Loucy (cell line): ENCODE data around the gene MAML2.

Source experiments
- H2AFZ ChIP-seq: fragments of 200-600 bp; sonication (generic); 2 replicates; pipeline ENCODE4 v1.6.0; 2016; ENCODE audit warnings: antibody characterized with exemption, mild to moderate bottlenecking, low read length, moderate library complexity
- H3F3A ChIP-seq: fragments of 200-600 bp; 2 replicates; pipeline ENCODE4 v1.6.0; 2016; ENCODE audit warnings: antibody characterized with exemption, low read depth, mild to moderate bottlenecking
- H3K27me3 ChIP-seq: fragments of 200-600 bp; sonication (generic); 2 replicates; pipeline ENCODE4 v1.6.1; 2014; ENCODE audit warnings: low read length, mild to moderate bottlenecking; ENCODE audit not compliant: insufficient read depth, poor library complexity, severe bottlenecking
- H3K36me3 ChIP-seq: fragments of 200-600 bp; sonication (generic); 2 replicates; pipeline ENCODE4 v1.6.1; 2016; ENCODE audit warnings: low read length; ENCODE audit not compliant: insufficient read depth
- H3K4me1 ChIP-seq: fragments of 200-600 bp; sonication (generic); 2 replicates; pipeline ENCODE4 v1.5.1; 2014; ENCODE audit warnings: low read length, mild to moderate bottlenecking; ENCODE audit not compliant: insufficient read depth, poor library complexity, severe bottlenecking
- H3K4me2 ChIP-seq: fragments of 200-600 bp; sonication (generic); 2 replicates; pipeline ENCODE4 v1.6.0; 2014; ENCODE audit warnings: antibody characterized with exemption, low read length, low read depth, mild to moderate bottlenecking; ENCODE audit not compliant: poor library complexity, severe bottlenecking
- H3K4me3 ChIP-seq: fragments of 200-600 bp; sonication (generic); 2 replicates; pipeline ENCODE4 v1.5.1; 2014; ENCODE audit warnings: low read length, mild to moderate bottlenecking, mixed read lengths; ENCODE audit not compliant: poor library complexity, severe bottlenecking
- H3K79me2 ChIP-seq: fragments of 200-600 bp; sonication (generic); 2 replicates; pipeline ENCODE4 v1.6.1; 2014; ENCODE audit warnings: low read length; ENCODE audit not compliant: insufficient read depth
- H3K9ac ChIP-seq: fragments of 200-600 bp; sonication (generic); 2 replicates; pipeline ENCODE4 v1.6.0; 2014; ENCODE audit warnings: mild to moderate bottlenecking, low read depth, low read length, moderate library complexity; ENCODE audit not compliant: poor library complexity, severe bottlenecking
- H3K9me2 ChIP-seq: fragments of 200-600 bp; sonication (generic); replicated peaks from 2 replicates; pipeline ENCODE4 v1.6.1; 2016; ENCODE audit warnings: low read depth, low read length, mixed read lengths
- H3K9me3 ChIP-seq: fragments of 200-600 bp; sonication (generic); 2 replicates; pipeline ENCODE4 v1.6.1; 2014; ENCODE audit warnings: mild to moderate bottlenecking, antibody characterized with exemption, low read length, low read depth; ENCODE audit not compliant: insufficient read depth
- H4K20me1 ChIP-seq: fragments of 200-600 bp; sonication (generic); 2 replicates; pipeline ENCODE4 v1.6.0; 2014; ENCODE audit warnings: antibody characterized with exemption, low read length, mild to moderate bottlenecking; ENCODE audit not compliant: insufficient read depth, poor library complexity, severe bottlenecking
- CTCF ChIP-seq: fragments of 200-600 bp; sonication (generic); conservative IDR thresholded peaks from 2 replicates; pipeline ENCODE4 v1.5.1; 2014; ENCODE audit warnings: mild to moderate bottlenecking, antibody characterized with exemption, low read length
- EZH2phosphoT487 ChIP-seq: fragments of 200-600 bp; IDR thresholded peaks from 2 replicates; pipeline ENCODE4 v1.6.1; 2018; ENCODE audit warnings: antibody characterized with exemption, mild to moderate bottlenecking, moderate library complexity, borderline replicate concordance

The MAML2 gene

DNA sequence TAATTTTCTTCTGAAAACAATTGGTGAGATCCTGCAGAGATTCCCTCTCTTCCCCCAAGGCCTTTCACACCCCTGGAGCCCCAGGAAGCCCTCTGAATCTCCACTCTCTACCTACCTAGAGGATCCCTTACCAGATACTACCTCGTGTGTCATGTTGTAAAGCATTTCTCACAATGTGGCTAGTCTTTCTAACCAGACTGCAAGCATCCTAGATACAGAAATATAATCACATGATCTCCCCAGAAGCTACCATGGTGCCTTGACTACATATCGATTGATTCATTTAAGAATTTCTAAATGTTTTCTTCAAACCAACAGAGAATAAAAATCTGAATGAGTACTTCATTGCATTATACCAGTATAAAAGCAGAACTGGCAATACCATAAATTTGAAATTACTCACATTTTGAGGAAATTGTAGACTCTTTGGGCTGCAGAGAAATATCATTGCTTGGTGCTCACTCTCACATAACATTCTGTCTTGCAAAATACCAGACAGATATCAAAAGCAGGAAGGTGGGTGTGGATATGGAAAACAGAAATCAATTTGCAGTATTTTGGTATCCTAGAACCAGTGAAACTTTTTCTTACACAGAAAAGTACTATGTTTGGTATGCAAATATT, 113.5 kb downstream of the MAML2 start:
- H3K36me3 ChIP-seq = no peaks in the 10 kb centered on the region
- H3K4me2 ChIP-seq = no peak overlapping the region
- no peak overlapping the region for H2AFZ ChIP-seq
- TF ChIP-seq CTCF (no peak), EZH2phosphoT487 (no peak)
- H4K20me1 ChIP-seq = no peaks in the 10 kb centered on the region
- no peaks in the 10 kb centered on the region for H3K79me2 ChIP-seq
- no peaks in the 10 kb centered on the region for H3F3A ChIP-seq
- H3K9me2 ChIP-seq = no peaks in the 10 kb centered on the region
- H3K4me3 ChIP-seq = no peak overlapping the region
- H3K9ac ChIP-seq = no peak overlapping the region
- no peaks in the 10 kb centered on the region for H3K27me3 ChIP-seq
- H3K9me3 ChIP-seq = no peaks in the 10 kb centered on the region
- peaks cover 9% of the 10 kb centered on the region for H3K4me1 ChIP-seq

DNA sequence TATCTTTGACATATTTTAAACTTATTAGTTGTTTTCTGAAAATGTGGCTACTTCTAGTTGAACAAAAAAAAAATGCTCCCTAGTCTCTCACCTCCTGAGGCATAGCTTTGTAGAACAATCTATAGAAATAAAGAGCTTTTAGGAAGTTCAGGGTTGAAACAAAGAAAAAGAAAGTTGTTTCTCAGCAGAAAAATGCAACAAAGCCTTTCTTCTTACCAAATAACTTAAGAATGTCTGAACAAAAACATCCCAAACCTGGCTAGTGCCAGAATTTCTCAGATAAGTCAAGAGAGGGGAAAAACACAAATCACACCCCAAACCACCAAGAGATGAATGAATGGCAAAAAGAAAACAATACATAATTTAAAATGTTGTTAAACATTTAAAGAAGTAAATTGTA, 114.1 kb downstream of the MAML2 start:
- no peak overlapping the region for H2AFZ ChIP-seq
- H3K9ac ChIP-seq = no peak overlapping the region
- H3K27me3 ChIP-seq = no peaks in the 10 kb centered on the region
- no peaks in the 10 kb centered on the region for H3F3A ChIP-seq
- no peaks in the 10 kb centered on the region for H3K36me3 ChIP-seq
- H3K4me1 ChIP-seq = peaks cover 10% of the 10 kb centered on the region
- no peaks in the 10 kb centered on the region for H3K79me2 ChIP-seq
- H3K9me3 ChIP-seq = no peaks in the 10 kb centered on the region
- no peak overlapping the region for H3K4me2 ChIP-seq
- H3K9me2 ChIP-seq = no peaks in the 10 kb centered on the region
- H4K20me1 ChIP-seq = no peaks in the 10 kb centered on the region
- TF ChIP-seq EZH2phosphoT487 (no peak), CTCF (no peak)
- no peak overlapping the region for H3K4me3 ChIP-seq

- Histone ChIP-seq H3K9ac (no peak overlapping the region), H3K4me3 (no peak overlapping the region), H4K20me1 (no peaks in the 10 kb centered on the region), H3K9me2 (no peaks in the 10 kb centered on the region), H3K4me1 (peaks cover 10% of the 10 kb centered on the region), H3K9me3 (no peaks in the 10 kb centered on the region), H3K79me2 (no peaks in the 10 kb centered on the region), H3K36me3 (no peaks in the 10 kb centered on the region), H3F3A (no peaks in the 10 kb centered on the region), H2AFZ (no peak overlapping the region), H3K27me3 (no peaks in the 10 kb centered on the region), H3K4me2 (no peak overlapping the region)
- no peak for TF ChIP-seq CTCF
- no peak for TF ChIP-seq EZH2phosphoT487
These were observed 114.5 kb downstream of the MAML2 start for GRCh38 chr11:96228473-96228891.
